Keratinocyte (primary cell): ENCODE measurements around the gene ELOB. TPM values are rescaled to one million over a fixed set of nuclear protein-coding genes. Genes with fewer than 3 reads are reported as not detected.

Source experiments
- DNase-seq: peaks from one replicate; pipeline ENCODE4 v3.0.0-alpha.2; 2011; ENCODE audit warnings: low read depth, missing footprints, low spot score
- FAIRE-seq: peaks from 2 replicates; lab custom pipeline; 2011; peaks lifted over from hg19 to GRCh38; lab: Jason Lieb, UNC
- H2AFZ ChIP-seq: 2 replicates; pipeline ENCODE4 v1.6.0; 2012; ENCODE audit warnings: low read length, control low read depth, inconsistent platforms; ENCODE audit not compliant: control insufficient read depth
- H3K27ac ChIP-seq: 2 replicates; pipeline ENCODE4 v1.5.1; 2011; ENCODE audit warnings: low read length; ENCODE audit not compliant: control insufficient read depth, insufficient read depth
- H3K27me3 ChIP-seq: 3 replicates; pipeline ENCODE4 v1.6.0; 2011; ENCODE audit warnings: low read length; ENCODE audit not compliant: control insufficient read depth, insufficient read depth; ENCODE audit errors: extremely low read depth
- H3K36me3 ChIP-seq, 2 experiments: 2 replicates in 1 of 2; 3 replicates in 1 of 2; pipeline ENCODE4 v1.5.1; 2011; ENCODE audit warnings: low read length in 2 of 2, mild to moderate bottlenecking in 1 of 2; ENCODE audit not compliant: control insufficient read depth in 2 of 2, insufficient read depth in 2 of 2; ENCODE audit errors: extremely low read depth in 1 of 2
- H3K4me1 ChIP-seq: 3 replicates; pipeline ENCODE4 v1.5.1; 2011; ENCODE audit warnings: low read length; ENCODE audit not compliant: control insufficient read depth, insufficient read depth; ENCODE audit errors: extremely low read depth
- H3K4me2 ChIP-seq: 3 replicates; pipeline ENCODE4 v1.6.0; 2011; ENCODE audit warnings: low read depth, low read length; ENCODE audit not compliant: control insufficient read depth, insufficient read depth; ENCODE audit errors: extremely low read depth
- H3K4me3 ChIP-seq, 3 experiments: fragments of 200-600 bp in 1 of 3; sonication (generic) in 1 of 3; 2 replicates in 2 of 3; 3 replicates in 1 of 3; pipeline ENCODE4 v1.5.1; 2011 to 2016; ENCODE audit warnings: low read length in 3 of 3, mild to moderate bottlenecking in 3 of 3, control low read depth in 2 of 3, inconsistent platforms in 1 of 3, low read depth in 1 of 3, mixed read lengths in 1 of 3, mixed run types in 1 of 3, moderate library complexity in 1 of 3; ENCODE audit not compliant: control insufficient read depth in 2 of 3, insufficient read depth in 2 of 3; ENCODE audit errors: extremely low read depth in 1 of 3
- H3K79me2 ChIP-seq: 2 replicates; pipeline ENCODE4 v1.6.0; 2012; ENCODE audit warnings: low read length; ENCODE audit not compliant: control insufficient read depth, insufficient read depth
- H3K9ac ChIP-seq: 3 replicates; pipeline ENCODE4 v1.6.0; 2011; ENCODE audit warnings: low read length; ENCODE audit not compliant: control insufficient read depth, insufficient read depth; ENCODE audit errors: extremely low read depth
- H3K9me1 ChIP-seq: 3 replicates; pipeline ENCODE4 v1.6.0; 2011; ENCODE audit warnings: low read length; ENCODE audit not compliant: control insufficient read depth, insufficient read depth; ENCODE audit errors: extremely low read depth
- H3K9me3 ChIP-seq: 2 replicates; pipeline ENCODE4 v1.5.1; 2012; ENCODE audit warnings: low read depth, low read length; ENCODE audit not compliant: control insufficient read depth
- H4K20me1 ChIP-seq: 3 replicates; pipeline ENCODE4 v1.6.0; 2011; ENCODE audit warnings: low read length; ENCODE audit not compliant: control insufficient read depth, insufficient read depth; ENCODE audit errors: extremely low read depth
- EZH2 ChIP-seq: IDR thresholded peaks from one replicate; pipeline ENCODE4 v1.6.1; 2012; ENCODE audit warnings: inconsistent platforms, mild to moderate bottlenecking, low read length, moderate library complexity
- dilution Hi-C: fragments of 300-500 bp; cut with MboI; formaldehyde crosslinking; loops from one replicate; pipeline ENCODE4 v1.7.0; 2020; ENCODE audit warnings: low sequenced_read_pairs; ENCODE audit not compliant: extremely low pct_ligation_motif_present
- polyA plus RNA-seq, 5 experiments: library from polyadenylated mRNA; depleted of rRNA in 3 of 5; stranded (reverse) in 3 of 5; stranded (forward) in 1 of 5; unstranded in 1 of 5; fragments of >200 nt; gene quantifications; 1 replicate in 1 of 5; 2 replicates in 3 of 5; 3 replicates in 1 of 5; pipeline versions ENCODE4 v1.2.1 to v1.2.3, GENCODE V29; 2011 to 2012; ENCODE audit warnings: missing spikeins in 2 of 5, low read depth in 1 of 5, low replicate concordance in 1 of 5
- TF ChIP-seq, protein P1 (sequence below), 3 experiments: IDR thresholded peaks in 1 of 3; conservative IDR thresholded peaks in 1 of 3; optimal IDR thresholded peaks in 1 of 3; 2 replicates in 2 of 3; 3 replicates in 1 of 3; pipeline versions ENCODE3 to v1.5.1; 2011; ENCODE audit warnings: low read length in 3 of 3, mild to moderate bottlenecking in 3 of 3, moderate library complexity in 2 of 3, control low read depth in 1 of 3, inconsistent platforms in 1 of 3; ENCODE audit not compliant: insufficient read depth in 2 of 3; ENCODE audit errors: extremely low read depth in 1 of 3

Gene ELOB
- polyA plus RNA-seq, 1 donor (not counting 4 experiments of a cell fraction or from before 2014, with no cell fraction given) = 235 TPM

DNA sequence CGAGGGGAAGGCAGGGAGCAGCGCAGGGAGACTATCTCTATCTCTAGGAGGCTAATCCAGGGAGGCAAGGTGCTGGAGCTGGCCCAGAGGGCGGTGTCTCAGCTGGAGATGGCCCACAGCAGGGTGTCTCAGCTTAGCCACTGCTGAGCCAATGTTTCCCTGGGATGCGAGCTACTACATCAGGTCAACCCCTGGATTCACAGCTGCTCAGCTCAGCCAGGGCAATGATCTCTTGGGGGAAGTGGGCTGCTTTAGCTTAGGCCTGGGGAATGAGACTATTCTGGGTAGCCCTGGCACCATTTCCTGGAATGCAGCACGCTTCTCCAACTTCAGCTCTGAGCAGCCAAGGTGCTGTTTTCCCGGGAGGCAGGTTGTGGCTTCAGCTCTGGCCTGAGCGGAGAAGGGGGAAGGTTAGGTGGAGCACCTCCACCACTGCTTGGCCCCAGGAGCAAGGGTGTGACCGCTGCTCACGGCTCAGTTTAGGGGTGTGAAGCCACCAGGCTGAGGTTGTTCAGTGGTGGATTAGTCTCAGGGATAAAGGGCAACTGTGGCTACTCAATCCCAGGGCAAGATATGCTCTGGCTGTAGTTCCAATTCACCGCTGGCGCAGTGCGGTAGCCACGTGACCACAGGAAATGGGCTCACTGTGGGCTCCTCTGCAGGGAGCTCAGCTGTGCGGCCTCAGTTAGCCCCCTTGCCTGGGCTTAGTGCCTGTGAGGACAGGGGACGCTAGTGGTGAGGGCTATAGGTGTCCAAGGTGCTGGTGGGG lies 34.8 kb upstream of the ELOB start:
- no peak overlapping the region for H3K4me3 ChIP-seq
- H3K9ac ChIP-seq = no peak overlapping the region
- dilution Hi-C loops = no loop called here
- H2AFZ ChIP-seq = no peak overlapping the region
- H4K20me1 ChIP-seq = no peaks in the 10 kb centered on the region
- H3K4me2 ChIP-seq = peak overlapping the region; percentile 8
- FAIRE-seq (peak; percentile 32), DNase-seq (no peak)
- H3K9me1 ChIP-seq = no peaks in the 10 kb centered on the region
- H3K36me3 ChIP-seq = no peaks in the 10 kb centered on the region
- no peaks in the 10 kb centered on the region for H3K79me2 ChIP-seq
- TF ChIP-seq, protein P1, sequence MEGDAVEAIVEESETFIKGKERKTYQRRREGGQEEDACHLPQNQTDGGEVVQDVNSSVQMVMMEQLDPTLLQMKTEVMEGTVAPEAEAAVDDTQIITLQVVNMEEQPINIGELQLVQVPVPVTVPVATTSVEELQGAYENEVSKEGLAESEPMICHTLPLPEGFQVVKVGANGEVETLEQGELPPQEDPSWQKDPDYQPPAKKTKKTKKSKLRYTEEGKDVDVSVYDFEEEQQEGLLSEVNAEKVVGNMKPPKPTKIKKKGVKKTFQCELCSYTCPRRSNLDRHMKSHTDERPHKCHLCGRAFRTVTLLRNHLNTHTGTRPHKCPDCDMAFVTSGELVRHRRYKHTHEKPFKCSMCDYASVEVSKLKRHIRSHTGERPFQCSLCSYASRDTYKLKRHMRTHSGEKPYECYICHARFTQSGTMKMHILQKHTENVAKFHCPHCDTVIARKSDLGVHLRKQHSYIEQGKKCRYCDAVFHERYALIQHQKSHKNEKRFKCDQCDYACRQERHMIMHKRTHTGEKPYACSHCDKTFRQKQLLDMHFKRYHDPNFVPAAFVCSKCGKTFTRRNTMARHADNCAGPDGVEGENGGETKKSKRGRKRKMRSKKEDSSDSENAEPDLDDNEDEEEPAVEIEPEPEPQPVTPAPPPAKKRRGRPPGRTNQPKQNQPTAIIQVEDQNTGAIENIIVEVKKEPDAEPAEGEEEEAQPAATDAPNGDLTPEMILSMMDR (optimal IDR thresholded peaks at IDR 0.05 in 1 of 3, IDR thresholded peaks at IDR 0.05 in 1 of 3, conservative IDR thresholded peaks at IDR 0.05 in 1 of 3; ENCODE audit: extremely low read depth in 1 of 3, insufficient read depth in 2 of 3, low read length in 3 of 3) = no peak
- no peak for TF ChIP-seq EZH2
- no peak overlapping the region for H3K27ac ChIP-seq
- peaks cover 6% of the 10 kb centered on the region for H3K4me1 ChIP-seq
- peaks cover 41% of the 10 kb centered on the region for H3K27me3 ChIP-seq
- no peaks in the 10 kb centered on the region for H3K9me3 ChIP-seq

DNA sequence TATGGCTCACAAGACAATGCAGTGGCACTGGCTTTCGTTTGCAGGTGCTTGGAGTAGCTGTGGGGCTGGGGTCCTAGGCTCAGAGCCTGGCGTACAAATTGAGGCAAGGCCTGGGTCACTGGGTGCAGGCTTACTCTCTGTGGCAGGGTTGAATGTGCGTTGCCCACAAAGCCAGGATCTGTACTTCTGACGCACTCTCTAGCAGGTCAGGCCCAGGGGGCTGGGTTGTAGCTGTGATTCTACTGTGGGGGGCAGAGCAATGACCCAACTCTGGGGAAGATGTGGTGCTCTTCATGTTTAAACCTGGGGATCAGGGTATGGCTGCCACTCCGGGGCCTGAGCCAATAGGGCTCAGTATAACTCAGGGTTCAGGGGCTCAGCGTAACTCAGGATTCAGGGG lies 33.6 kb upstream of the ELOB start:
- Histone ChIP-seq H3K4me3 (no peak overlapping the region), H3K9me3 (no peaks in the 10 kb centered on the region), H4K20me1 (no peaks in the 10 kb centered on the region), H2AFZ (no peak overlapping the region), H3K27me3 (peaks cover 41% of the 10 kb centered on the region), H3K4me1 (peaks cover 6% of the 10 kb centered on the region), H3K9me1 (no peaks in the 10 kb centered on the region), H3K36me3 (no peaks in the 10 kb centered on the region), H3K4me2 (no peak overlapping the region), H3K79me2 (no peaks in the 10 kb centered on the region), H3K9ac (no peak overlapping the region), H3K27ac (no peak overlapping the region)
- dilution Hi-C loops = no loop called here
- no peak for FAIRE-seq
- TF ChIP-seq, protein P1 (optimal IDR thresholded peaks at IDR 0.05 in 1 of 3, IDR thresholded peaks at IDR 0.05 in 1 of 3, conservative IDR thresholded peaks at IDR 0.05 in 1 of 3; ENCODE audit: extremely low read depth in 1 of 3, insufficient read depth in 2 of 3, low read length in 3 of 3) = no peak
- TF ChIP-seq EZH2 = no peak
- DNase-seq = no peak
